ENCODE results near the gene TCF25.

Gene TCF25

GRCh38 chr16:89938175-89938885, 64.9 kb downstream of the TCF25 start:
- DNase-seq (ENCODE audit: extremely low read depth, low read depth), result no peak
- no peak for TF ChIP-seq CTCF (IDR thresholded peaks at IDR 0.05; ENCODE audit: low read depth, low read length)

- no peak for TF ChIP-seq CTCF (IDR thresholded peaks at IDR 0.05; ENCODE audit: low read depth, low read length)
- DNase-seq (ENCODE audit: extremely low read depth, low read depth), result no peak
These were observed 71.4 kb downstream of the TCF25 start for GRCh38 chr16:89944773-89945172.

- no peak for TF ChIP-seq CTCF (IDR thresholded peaks at IDR 0.05; ENCODE audit: low read depth, low read length)
- no peak for DNase-seq (ENCODE audit: extremely low read depth, low read depth)
These were observed 72.3 kb downstream of the TCF25 start for GRCh38 chr16:89945654-89946053.

GRCh38 chr16:89946515-89946914, 73.1 kb downstream of the TCF25 start:
- no peak for TF ChIP-seq CTCF (IDR thresholded peaks at IDR 0.05; ENCODE audit: low read depth, low read length)
- DNase-seq (ENCODE audit: extremely low read depth, low read depth), result no peak

GRCh38 chr16:89949121-89949742, 75.8 kb downstream of the TCF25 start:
- TF ChIP-seq CTCF (IDR thresholded peaks at IDR 0.05; ENCODE audit: low read depth, low read length), result no peak
- no peak for DNase-seq (ENCODE audit: extremely low read depth, low read depth)

- DNase-seq (ENCODE audit: extremely low read depth, low read depth), result no peak
- TF ChIP-seq CTCF (IDR thresholded peaks at IDR 0.05; ENCODE audit: low read depth, low read length), result no peak
These were observed 76.4 kb downstream of the TCF25 start for GRCh38 chr16:89949756-89950155.

- no peak for DNase-seq (ENCODE audit: extremely low read depth, low read depth)
- no peak for TF ChIP-seq CTCF (IDR thresholded peaks at IDR 0.05; ENCODE audit: low read depth, low read length)
These were observed 78.1 kb downstream of the TCF25 start for GRCh38 chr16:89951509-89951908.

Measured in AG09319 (cell line).